Endothelial cell of umbilical vein (primary cell): ENCODE results near the gene HIVEP3.

ENCODE experiments used
- CTCF ChIP-seq, 2 donors: IDR thresholded peaks; 1 replicate in 1 of 2; 2 replicates in 1 of 2; pipeline ENCODE4 v1.5.1; 2011; ENCODE audit warnings: low read length in 2 of 2, mild to moderate bottlenecking in 2 of 2, moderate library complexity in 2 of 2, control low read depth in 1 of 2, inconsistent platforms in 1 of 2, low read depth in 1 of 2; ENCODE audit not compliant: insufficient read depth in 1 of 2; ENCODE audit errors: extremely low read depth in 1 of 2
- MAX ChIP-seq: IDR thresholded peaks from 2 replicates; pipeline ENCODE4 v1.6.1; 2011; ENCODE audit not compliant: insufficient read depth, insufficient read length
- POLR2AphosphoS5 ChIP-seq: IDR thresholded peaks from 2 replicates; pipeline ENCODE4 v1.6.1; 2012; ENCODE audit warnings: low read depth, mild to moderate bottlenecking, control low read depth, low read length, moderate library complexity; ENCODE audit not compliant: insufficient read depth

- no peak for TF ChIP-seq CTCF (IDR thresholded peaks at IDR 0.05; ENCODE audit: extremely low read depth in 1 of 2, insufficient read depth in 1 of 2, low read depth in 1 of 2, low read length in 2 of 2)
- no peak for TF ChIP-seq MAX
- TF ChIP-seq POLR2AphosphoS5: no peak
Measured at GRCh38 chr1:41762251-41762650, 156.5 kb downstream of the HIVEP3 start.
